ENCODE data around the gene MELTF. TPM values are rescaled to one million over a fixed set of nuclear protein-coding genes. Genes with fewer than 3 reads are reported as not detected.

The MELTF gene
- total and polyA plus RNA-seq, 9 of the 15 experiments (the other 6 are each of a cell fraction or from before 2014, with no cell fraction given), result 0.35 to 10.5 (median 4.5) TPM

- TF ChIP-seq CBX5 (IDR thresholded peaks at IDR 0.05; ENCODE audit: borderline replicate concordance, low read depth), result no peak
- no peak for TF ChIP-seq SAFB2 (IDR thresholded peaks at IDR 0.05; ENCODE audit: borderline replicate concordance, low read depth, low read length, severe bottlenecking)
- TF ChIP-seq, protein P1, sequence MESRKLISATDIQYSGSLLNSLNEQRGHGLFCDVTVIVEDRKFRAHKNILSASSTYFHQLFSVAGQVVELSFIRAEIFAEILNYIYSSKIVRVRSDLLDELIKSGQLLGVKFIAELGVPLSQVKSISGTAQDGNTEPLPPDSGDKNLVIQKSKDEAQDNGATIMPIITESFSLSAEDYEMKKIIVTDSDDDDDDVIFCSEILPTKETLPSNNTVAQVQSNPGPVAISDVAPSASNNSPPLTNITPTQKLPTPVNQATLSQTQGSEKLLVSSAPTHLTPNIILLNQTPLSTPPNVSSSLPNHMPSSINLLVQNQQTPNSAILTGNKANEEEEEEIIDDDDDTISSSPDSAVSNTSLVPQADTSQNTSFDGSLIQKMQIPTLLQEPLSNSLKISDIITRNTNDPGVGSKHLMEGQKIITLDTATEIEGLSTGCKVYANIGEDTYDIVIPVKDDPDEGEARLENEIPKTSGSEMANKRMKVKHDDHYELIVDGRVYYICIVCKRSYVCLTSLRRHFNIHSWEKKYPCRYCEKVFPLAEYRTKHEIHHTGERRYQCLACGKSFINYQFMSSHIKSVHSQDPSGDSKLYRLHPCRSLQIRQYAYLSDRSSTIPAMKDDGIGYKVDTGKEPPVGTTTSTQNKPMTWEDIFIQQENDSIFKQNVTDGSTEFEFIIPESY (CRISPR knock-in tag; IDR thresholded peaks at IDR 0.05), result no peak
- TF ChIP-seq, protein P2, sequence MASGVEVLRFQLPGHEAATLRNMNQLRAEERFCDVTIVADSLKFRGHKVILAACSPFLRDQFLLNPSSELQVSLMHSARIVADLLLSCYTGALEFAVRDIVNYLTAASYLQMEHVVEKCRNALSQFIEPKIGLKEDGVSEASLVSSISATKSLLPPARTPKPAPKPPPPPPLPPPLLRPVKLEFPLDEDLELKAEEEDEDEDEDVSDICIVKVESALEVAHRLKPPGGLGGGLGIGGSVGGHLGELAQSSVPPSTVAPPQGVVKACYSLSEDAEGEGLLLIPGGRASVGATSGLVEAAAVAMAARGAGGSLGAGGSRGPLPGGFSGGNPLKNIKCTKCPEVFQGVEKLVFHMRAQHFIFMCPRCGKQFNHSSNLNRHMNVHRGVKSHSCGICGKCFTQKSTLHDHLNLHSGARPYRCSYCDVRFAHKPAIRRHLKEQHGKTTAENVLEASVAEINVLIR (CRISPR knock-in tag; IDR thresholded peaks at IDR 0.05), result no peak; the same call in 1 of the 2 replicates
- no peak for TF ChIP-seq ZBED1 (IDR thresholded peaks at IDR 0.05)
- no peak for TF ChIP-seq DACH1 (IDR thresholded peaks at IDR 0.05; ENCODE audit: partially characterized antibody)
- no peak for TF ChIP-seq PTTG1 (tag; IDR thresholded peaks at IDR 0.05; ENCODE audit: low read depth)
- no peak for TF ChIP-seq EWSR1 (IDR thresholded peaks at IDR 0.05; ENCODE audit: borderline replicate concordance, low read depth, partially characterized antibody)
- no peak for TF ChIP-seq HNRNPH1 (optimal IDR thresholded peaks at IDR 0.05; ENCODE audit: low read depth, low read length)
- TF ChIP-seq STAT5A (IDR thresholded peaks at IDR 0.05; ENCODE audit: borderline replicate concordance, low read length), result no peak
- TF ChIP-seq TEAD4 (IDR thresholded peaks at IDR 0.05; ENCODE audit: low read length), result no peak
- TF ChIP-seq TEAD4 (CRISPR knock-in tag; IDR thresholded peaks at IDR 0.05; ENCODE audit: borderline replicate concordance), result no peak
- TF ChIP-seq ZNF274 (IDR thresholded peaks at IDR 0.05; ENCODE audit: borderline replicate concordance, low read depth, low read length), result no peak
- TF ChIP-seq ELK3 (CRISPR knock-in tag; IDR thresholded peaks at IDR 0.05), result no peak
- no peak for TF ChIP-seq LARP7 (IDR thresholded peaks at IDR 0.05)
- peak; percentile 76; the same call in 1 of the 2 replicates for TF ChIP-seq ZNF766 (CRISPR knock-in tag; conservative IDR thresholded peaks at IDR 0.05)
- TF ChIP-seq HMG20A (CRISPR knock-in tag; conservative IDR thresholded peaks at IDR 0.05), result no peak
- no peak for TF ChIP-seq TFAM (CRISPR knock-in tag; conservative IDR thresholded peaks at IDR 0.05)
- TF ChIP-seq E2F3 (CRISPR knock-in tag; IDR thresholded peaks at IDR 0.05), result peak; percentile 90
- no peak for TF ChIP-seq RFX5 (IDR thresholded peaks at IDR 0.05; ENCODE audit: low read depth, low read length)
- no peak for TF ChIP-seq BCOR (IDR thresholded peaks at IDR 0.05)
- TF ChIP-seq SPI1 (IDR thresholded peaks at IDR 0.05; ENCODE audit: borderline replicate concordance, low read depth, low read length), result peak; percentile 62; the same call in 1 of the 2 replicates
- 0 out of 2 replicates have a peak, but pooled peaks have one; percentile 18 for TF ChIP-seq ELF4 (CRISPR knock-in tag; IDR thresholded peaks at IDR 0.05)
- no peak for TF ChIP-seq RFX1 (IDR thresholded peaks at IDR 0.05)
- TF ChIP-seq MAFG (tag; conservative IDR thresholded peaks at IDR 0.05), result no peak
- TF ChIP-seq NR0B1 (IDR thresholded peaks at IDR 0.05; ENCODE audit: partially characterized antibody), result no peak
- TF ChIP-seq SNRNP70 (optimal IDR thresholded peaks at IDR 0.05; ENCODE audit: low read depth, low read length), result no peak
Measured at GRCh38 chr3:196969134-196969659, 60.4 kb downstream of the MELTF start (continued).

Data from K562 (cell line).